GM21737 (cell line): ENCODE data around the gene SIK3.
"Not testable (repeated sequence)": the region's sequence is repeated elsewhere in the genome, so short reads cannot be mapped to it uniquely, and the experiment has no call there.

Experiments
- ATAC-seq: cut with Tn5 transposase; IDR thresholded peaks from one replicate; pipeline ENCODE4 v1.9.1; 2021; ENCODE audit warnings: mild to moderate bottlenecking, moderate library complexity; ENCODE audit not compliant: unreplicated experiment

SIK3 gene

GRCh38 chr11:116808262-116809175 lies 289.7 kb downstream of the SIK3 start:
- ATAC-seq = no peak

GRCh38 chr11:116807601-116808261 lies 290.5 kb downstream of the SIK3 start:
- no peak for ATAC-seq

GRCh38 chr11:116804001-116804400 lies 294.2 kb downstream of the SIK3 start:
- ATAC-seq = no peak

DNA sequence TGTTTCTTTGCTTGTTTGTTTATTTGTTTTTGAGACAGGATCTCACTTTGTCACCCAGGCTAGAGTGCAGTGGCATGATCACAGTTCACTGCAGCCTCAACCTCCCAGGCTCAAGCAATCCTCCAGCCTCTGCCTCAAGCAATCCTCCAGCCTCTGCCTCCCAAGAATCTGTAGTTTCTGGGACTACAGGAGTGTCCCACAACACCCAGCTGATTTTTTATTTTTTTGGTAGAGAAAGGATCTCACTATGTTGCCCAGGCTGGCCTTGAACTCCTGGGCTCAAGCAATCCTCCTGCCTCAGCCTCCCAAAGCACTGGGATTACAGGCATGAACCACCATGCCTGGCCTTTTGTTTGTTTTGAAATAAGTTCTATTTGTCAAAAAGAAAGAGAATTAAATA lies 296.6 kb downstream of the SIK3 start:
- ATAC-seq = not testable (repeated sequence)

DNA sequence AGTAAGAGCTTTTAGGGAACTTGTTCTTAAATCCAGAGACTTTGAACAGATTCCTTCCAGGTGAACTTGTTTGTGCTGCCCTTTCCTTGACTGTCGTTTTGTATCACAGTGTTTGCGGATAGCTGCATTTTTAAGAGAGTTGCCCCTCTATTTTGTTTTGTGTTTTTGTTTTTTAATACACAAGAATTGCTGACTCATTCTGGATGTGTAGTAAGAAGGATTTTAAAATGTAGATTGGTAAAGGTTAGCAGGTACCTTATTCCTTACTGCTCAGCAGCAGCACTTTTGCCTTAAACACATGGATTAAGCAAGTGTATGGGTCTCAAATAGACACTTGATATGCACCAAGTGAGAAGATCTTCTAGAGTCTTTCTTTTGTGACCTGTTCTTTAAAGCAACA lies 297.6 kb downstream of the SIK3 start:
- no peak for ATAC-seq

DNA sequence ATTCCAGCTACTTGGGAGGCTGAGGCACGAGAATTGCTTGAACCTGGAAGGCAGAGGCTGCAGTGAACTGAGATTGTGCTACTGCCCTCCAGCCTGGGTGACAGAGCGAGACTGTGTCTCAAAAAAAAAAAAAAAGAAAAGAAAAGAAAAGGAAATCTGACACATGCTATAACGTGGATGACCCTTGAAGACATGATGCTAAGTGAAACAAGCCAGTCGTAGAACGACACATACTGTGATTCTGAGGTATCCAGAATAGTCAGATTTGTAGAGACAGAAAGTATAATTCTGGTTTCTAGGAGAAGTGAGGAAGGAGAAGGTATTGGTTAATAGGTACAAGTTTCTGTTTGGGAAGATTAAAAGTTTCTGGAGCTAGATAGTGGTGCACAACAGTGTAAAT lies 299.9 kb downstream of the SIK3 start:
- no peak for ATAC-seq

GRCh38 chr11:116797816-116798215 lies 300.4 kb downstream of the SIK3 start:
- no peak for ATAC-seq

DNA sequence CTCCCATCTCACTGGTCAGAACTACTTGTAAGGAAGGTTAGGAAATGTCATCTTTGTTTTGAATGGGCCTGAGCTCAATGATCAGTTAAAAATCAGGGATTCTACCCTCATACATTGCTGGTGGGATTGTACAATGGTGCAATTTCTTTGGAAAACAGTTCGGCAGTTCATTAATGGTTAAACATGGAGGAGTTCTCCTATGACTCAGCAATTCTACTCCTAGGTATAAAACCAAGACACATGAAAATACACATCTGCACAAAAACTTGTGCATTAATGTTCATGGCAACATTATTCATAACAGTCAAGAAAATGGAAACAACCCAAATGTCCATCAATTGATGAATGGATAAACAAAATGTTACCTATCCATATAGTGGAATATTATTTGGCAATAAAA lies 301.7 kb downstream of the SIK3 start:
- ATAC-seq = no peak

DNA sequence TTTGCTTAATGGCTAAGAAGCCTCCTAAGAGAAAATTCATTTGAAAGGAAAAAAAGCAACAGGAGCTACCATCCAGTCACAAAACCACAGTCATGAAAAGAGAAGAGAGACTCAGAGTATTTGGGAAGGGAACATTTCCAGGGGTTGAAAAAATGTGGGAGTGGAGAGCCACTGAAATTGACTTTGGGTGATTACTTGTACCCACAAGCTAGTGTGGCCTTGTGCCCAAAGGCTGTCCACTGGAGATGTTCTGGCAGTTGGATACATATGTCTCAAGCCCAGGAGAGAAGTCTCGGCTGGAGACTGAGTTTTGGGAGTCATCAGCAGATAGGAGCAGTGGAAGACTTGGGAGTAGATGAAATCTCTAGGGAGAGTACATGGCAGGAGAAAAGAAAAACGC lies 303.4 kb downstream of the SIK3 start:
- ATAC-seq = no peak

DNA sequence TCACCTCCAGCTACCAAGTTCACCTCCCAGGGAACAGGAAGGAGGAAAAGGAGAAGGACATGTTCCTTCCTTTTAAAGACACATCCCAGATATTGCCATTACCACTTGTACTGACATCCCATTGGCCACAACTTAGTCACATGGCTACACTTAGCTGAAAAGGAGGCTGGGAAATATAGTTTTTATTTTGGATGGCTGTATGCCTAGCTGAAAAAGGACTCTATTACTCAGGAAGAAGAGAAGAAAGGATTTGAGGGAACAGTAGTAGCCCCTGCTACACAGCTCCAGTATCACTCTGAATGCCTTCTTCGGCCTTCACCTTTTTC lies 304.5 kb downstream of the SIK3 start:
- no peak for ATAC-seq
